Activated CD4-positive, CD25-positive, alpha-beta regulatory T cell treated with anti-CD3 and anti-CD28 coated beads, Interleukin-2, amount 50 U/mL, for 16 hours (primary cell): Measurements from ENCODE around the gene HIPK2.
"Not testable (repeated sequence)": the region's sequence is repeated elsewhere in the genome, so short reads cannot be mapped to it uniquely, and the experiment has no call there.

ENCODE experiments used
- DNase-seq: peaks from one replicate; pipeline ENCODE4 v3.0.0-alpha.2; 2020; ENCODE audit warnings: low read depth, low spot score

HIPK2 gene

DNA sequence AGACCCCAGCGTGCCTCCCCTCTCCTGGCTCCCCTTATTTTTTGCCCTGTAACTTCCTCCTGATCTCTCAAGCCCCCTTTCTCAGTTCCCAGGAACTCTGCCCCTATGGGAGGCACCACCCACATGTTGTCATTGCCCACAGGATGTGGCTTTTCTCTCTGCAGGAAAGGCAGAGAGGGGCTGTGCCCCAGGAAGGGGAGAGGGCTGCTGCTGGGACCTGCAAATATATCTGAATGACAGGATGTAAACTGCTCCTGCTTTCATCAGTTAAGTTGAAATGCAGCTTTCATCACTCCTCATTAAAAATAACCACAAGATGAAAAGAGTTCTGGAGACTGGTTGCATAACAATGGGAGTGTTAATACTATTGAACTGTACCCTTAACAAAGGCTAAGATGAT, 151.0 kb downstream of the HIPK2 start:
- no peak for DNase-seq

DNA sequence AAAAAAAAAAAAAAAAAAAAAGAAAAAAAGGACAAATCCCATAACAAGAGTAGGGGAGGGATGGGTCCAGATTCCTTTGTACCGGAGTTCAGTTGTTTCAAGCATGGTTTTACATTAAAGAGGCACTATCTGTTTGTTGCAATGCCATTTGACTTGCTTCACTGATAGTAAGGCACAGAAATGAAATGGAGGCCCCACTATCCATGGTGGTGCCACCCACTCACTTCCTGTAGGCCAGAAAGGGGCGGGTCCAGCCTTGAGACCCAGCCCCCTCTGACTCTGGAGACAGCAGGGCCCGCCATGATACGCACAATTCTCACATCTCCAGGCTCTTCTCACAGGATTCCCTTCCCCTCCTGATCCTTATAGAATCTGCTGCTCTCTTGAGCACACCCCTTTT, 154.3 kb downstream of the HIPK2 start:
- no peak for DNase-seq

DNA sequence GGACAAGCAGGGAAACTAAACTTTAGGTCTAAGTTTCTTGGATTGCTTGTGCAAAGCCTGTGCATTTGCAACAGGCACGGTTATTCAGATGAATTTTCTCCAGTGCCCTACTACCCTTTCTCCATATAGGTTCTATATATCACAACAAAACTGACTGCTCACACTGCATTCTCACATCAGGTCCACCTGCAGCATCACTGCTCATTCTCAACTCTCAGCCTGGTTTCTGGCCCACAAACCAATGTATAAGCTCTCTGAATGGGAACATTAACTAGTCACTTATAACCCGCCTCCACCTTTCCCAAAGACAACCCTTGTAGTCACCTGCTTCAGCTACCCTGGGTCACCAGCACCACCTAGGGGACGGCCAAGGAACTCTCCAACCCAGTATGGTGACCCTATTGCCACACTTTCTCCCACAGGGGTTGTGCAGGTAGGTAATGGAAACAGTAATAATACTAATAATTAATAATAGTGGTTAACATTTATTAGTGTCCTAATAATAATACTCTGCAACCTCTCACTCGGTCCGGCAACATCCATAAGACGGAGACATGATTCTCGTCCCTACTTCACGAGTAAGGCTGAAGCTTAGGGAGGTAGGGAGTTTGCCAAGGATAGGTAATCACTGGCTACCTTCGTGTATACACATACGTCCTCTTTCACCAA, 157.0 kb downstream of the HIPK2 start:
- DNase-seq: peak; percentile 15

DNA sequence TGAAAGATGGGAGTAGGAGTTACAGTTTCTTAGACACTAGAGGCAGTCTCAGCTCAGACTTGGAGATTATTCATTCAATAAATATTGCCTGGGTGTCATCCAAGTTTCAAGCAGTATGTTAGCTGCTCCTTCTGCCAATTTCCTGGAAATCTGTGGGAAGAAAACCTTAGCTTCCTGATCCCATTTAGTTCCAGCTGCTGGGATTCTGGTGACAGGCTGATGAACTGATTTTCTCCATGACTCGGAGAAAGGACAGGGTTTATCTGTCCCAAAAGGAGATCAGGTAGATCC, 158.5 kb downstream of the HIPK2 start:
- DNase-seq: no peak

DNA sequence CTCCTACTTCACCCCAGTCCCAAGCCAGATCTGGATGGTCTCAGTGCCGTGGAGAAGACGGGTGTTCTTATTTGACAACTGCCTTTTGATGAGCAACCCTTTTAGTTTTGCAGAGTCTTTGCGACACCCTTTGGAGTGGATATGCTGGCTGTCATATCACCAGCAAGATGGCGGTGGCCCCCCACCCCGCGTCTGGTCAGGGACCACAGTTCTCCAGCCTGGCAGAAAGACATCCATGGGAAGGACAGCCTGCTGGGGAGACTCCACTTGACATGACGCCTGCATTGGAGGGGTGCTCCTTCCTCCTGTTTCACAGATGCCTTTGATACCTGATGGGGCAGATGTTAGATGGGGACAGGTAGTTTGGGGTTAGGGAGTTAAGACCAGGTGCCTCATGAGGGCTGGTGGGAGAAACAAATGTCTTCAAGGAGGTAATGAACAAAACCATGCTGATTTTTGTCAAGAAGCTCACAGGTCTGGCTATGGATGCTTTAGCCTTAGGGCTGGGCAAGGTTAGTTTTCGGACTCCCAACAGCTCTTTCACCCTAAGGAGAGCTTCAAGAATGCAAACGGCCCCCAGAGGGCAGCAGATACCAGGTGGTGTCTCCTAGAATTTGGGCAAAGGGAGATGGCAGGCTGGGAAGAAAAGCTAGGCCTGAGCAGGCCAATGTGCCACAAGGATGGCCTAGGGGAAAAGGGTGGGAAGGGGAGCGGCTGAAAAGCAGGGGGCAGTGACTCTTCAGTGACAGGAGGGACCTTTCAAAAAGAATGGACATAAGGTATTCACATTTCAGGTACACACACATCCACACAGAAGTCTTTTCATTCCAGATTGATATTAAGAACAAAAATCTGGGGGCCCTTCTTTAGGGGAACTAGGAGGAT, 159.1 kb downstream of the HIPK2 start:
- no peak for DNase-seq

DNA sequence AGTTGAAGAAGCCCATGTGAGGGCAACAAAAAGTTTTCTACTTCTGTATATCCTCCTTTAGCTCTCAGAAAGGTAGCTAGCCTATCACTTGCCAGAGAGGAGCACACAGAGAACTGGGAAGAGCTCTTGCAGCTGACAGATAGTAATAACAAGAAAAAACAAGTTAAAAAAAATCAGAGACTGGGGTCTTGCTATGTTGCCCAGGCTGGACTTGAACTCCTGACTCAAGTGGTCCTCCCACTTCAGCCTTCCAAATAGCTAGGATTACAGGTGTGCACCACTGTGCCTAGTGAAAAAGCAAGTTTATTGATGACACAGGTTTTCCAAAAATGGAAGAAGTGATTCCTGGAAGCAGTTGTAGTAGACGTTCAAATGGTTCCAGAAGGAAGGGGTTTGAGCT, 160.7 kb downstream of the HIPK2 start:
- DNase-seq: no peak

DNA sequence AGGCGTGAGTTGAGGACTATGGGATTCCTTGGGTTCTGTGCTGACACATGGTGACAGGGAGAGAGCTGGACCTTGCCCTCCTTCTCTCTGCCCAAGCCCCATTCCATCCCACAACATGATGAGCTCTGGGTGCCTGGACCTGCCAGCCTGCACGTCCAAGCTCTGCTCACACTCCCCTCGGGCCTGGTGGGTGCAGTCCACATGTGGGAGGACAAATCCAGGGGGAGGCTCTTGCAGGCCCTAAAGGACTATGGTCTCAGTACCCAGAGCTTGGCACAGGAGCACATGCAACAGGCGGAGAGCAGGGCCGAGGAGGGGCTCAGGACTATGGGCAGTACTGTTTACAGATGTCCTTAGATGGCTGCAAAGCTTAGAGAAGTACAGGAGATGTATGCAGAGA, 162.9 kb downstream of the HIPK2 start:
- DNase-seq: no peak

DNA sequence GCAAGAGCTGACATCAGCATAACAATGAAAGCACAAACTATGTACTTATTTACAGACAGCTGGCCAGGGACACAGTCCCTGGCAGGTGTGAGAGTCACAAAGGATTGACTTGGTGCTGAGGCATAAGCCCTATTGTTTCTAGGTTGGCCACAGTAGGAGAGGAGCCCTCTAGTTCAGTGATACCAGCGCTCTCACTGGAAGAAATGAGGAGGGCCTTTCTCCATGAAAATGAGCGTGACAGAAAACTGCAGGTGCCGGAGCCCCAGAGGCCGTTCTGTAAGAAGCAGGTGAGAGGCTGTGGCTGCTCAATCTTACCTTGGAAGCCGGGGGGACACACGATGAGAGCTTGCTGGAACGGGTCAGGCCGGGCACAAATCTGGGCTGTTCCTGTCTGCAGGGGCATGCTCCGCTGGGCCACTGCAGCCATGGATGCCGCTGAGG, 163.8 kb downstream of the HIPK2 start:
- no peak for DNase-seq

DNA sequence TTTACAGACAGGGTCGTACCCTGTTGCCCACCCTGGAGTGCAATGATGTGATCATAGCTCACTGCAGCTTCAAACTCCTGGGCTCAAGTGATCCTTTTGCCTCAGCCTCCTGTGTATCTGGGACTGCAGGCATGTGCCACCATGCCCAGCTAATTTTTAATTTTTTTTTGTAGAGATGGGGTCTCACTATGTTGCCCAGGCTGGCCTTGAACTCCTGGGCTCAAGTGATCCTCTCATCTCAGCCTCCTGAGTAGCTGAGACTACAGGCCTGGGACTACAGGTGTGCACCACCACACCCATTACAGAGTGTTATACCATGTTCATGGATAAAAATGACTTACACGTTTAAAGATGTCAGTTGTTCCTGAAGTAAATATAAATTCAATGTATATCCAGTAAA, 166.2 kb downstream of the HIPK2 start:
- not testable (repeated sequence) for DNase-seq

DNA sequence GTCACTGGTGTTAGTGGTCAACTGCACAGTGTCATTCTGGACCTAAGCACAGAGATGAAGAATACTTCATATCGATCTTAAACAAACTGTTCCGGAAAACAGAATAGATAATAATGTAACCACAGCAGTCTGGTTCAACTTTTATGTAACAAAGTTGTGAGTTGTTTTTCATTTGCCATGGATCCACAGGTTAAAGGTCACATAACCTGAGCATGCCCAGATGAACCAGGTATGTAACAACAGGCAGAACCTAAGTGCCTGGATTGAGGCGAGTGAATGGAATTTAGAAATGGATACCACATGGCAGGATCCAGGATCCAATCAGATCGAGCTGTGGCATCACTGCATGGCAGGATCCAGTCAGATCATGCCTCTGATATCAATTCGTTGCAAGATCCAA, 167.2 kb downstream of the HIPK2 start:
- DNase-seq: no peak

DNA sequence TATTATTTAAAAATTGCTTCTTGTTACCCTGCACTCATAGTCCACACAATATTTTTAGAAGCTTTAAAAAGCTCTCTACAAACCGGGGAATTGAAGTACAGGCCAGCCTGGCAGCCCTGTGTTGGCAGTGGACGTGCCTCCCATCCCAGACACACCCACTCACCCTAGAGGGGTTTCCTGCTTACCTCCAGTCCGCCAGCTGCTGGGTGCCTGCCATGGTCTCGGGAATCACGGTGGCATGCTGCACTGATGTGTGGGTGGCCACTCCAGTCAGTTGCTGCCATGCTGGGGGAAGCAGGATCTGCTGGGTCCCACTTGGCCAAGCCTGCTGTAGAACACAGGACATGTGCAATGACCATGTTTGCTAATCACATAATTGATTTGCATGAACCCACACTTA, 173.9 kb downstream of the HIPK2 start:
- DNase-seq: no peak

DNA sequence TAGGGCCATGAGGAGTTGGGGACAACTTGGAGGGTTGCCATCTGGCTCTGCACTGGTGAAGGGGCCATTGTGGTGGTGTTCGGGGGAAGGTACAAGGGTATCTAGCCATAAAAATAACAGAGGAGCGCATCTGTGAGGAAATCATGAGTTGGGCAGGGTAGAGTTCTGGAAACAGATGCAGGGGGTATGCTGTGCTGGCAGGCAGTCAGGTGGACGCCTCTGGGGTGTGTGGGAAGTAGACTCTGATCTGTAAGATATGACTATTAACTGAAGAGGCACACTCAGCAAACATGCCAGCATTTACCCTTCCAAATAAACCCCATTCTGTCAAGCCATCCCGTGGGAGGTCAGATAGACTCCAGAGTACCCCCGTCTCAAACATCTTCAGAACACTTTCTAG, 174.5 kb downstream of the HIPK2 start:
- DNase-seq: no peak

DNA sequence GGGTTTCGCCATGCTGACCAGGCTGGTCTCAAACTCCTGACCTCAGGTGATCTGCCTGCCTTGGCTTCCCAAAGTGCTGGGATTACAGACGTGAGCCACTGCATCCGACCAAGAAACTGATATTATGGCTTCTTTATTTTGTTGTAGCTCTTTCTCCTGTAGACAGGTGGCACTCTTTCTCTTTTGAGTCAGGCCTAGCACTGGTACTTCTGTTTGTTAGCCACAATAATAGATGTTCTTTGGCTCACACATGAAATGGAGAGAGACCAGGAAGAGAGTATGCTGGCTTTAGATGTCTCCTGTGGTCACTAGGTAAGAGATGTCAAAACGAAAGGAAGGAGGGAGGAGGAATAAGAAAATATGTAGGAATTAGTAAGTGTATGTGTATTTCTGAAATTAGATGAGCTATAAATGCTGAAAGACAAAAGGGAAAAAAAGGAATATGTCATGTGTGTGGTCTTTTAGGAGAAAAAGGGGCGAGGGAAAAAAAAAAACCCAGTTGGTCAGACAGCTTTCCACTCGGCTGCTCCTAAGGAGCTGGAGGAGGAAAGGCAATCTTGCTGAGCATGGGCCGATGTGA, 175.6 kb downstream of the HIPK2 start:
- DNase-seq: no peak

DNA sequence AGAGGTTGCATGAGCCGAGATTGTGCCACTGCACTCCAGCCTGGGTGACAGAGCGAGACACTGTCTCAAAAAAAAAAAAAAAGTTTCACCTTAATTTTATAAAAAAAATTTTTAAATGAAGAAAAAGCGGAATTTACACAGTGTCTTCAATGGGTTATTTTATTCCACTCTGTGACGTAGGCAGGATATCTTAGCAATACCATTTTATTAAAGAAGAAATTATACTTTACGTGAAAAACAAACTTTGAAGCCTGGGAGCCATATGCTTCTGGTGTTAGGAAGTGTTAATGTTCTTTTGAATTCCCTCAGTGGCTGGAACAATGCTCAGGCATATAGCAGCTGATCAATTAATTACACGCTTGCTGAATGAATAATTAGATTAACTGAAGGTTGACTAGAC, 176.6 kb downstream of the HIPK2 start:
- no peak for DNase-seq

DNA sequence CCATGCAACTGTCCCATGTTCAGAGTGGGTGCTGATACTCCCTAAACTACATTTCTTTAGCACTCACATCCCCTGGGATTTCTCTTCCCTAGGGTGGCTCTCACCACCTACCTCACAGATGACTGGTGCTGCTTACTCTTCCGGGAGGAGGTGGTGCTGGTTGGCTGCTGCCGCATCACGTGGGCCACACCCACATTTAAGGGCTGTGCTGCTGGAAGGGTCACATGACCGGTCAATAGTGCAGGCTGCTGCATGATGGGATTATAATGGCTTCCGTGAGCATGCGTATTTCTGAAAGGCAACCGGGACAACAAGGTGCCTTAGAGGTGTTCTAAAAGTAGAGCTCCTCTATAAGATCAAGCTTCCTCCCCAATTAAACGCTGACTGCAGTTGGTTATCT, 177.5 kb downstream of the HIPK2 start:
- DNase-seq: no peak

DNA sequence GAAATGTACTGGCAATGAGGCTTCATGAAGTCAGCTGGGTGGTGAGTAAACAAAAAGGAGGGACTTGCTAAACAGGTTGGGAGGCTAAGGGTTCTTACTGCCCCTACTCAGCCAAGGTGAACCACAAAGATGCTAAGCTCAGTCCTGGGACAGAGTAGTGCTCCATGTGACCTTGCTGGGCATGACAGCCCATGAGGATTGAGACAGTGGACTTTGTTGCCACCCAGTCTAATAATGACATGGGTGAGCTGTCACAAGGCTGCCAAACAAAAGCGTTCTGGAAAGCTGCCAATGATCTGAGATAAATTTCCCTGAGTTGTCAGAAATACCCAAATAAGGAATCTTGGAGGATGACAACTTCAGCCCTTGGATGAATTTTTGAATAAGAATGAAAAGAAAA, 179.2 kb downstream of the HIPK2 start:
- DNase-seq: no peak

DNA sequence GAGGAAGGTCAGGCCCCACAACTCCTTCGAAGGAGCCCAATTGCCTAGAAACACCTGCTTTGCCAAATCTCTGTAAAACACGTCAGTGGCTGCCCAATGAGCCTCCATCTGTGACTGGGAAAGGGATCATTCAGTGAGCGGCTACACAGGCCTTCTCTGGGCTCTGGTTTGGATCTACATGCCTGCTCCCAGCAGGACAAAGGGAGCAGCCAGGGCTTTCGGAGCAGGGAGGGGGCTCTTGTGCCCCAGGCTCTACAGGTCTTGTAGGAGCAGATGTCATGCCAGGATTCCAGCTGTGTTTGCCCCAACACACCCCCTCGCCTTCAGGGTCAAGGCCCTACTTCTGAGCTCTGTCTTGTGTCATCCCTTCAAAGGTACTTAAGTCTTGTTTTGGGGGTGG, 180.8 kb downstream of the HIPK2 start:
- DNase-seq: no peak

DNA sequence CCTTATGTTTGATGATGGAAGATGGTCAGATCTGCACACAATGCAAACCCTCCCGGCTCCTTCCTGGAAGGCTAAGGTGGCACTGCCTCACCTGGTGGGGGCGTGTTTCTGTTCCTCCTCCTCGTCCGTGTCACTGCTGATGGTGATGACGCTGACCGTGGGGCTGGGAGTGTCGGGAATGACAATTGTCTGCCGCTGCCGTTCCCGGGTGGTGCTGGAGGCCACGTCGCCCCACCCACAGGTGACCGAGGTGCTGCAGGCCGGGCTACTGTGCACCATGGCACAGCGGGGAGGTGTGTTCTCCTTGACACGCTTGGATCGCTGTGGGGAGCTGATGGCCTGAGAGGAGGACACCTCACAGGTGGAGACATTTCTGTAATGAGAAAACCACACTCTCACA, 181.2 kb downstream of the HIPK2 start:
- no peak for DNase-seq

DNA sequence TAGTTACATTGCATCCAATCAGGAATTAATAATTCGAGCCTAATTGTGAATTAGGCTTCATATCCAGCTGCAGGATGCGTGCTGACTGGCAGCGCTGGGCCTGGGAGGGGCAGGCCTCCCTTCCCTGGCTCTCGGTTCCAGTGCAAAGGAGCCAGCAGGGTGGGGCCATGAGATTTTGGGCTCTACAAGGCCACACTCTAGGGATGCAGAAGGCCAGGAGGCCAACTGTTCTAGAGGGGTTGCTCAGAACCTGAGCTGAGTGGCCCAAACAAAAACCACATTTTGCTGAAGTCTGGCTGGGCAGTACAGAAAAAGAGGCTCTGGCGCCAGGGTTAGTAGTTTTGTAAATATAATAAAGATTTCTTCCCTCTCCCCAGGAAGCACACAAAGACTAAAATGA, 182.0 kb downstream of the HIPK2 start:
- no peak for DNase-seq

DNA sequence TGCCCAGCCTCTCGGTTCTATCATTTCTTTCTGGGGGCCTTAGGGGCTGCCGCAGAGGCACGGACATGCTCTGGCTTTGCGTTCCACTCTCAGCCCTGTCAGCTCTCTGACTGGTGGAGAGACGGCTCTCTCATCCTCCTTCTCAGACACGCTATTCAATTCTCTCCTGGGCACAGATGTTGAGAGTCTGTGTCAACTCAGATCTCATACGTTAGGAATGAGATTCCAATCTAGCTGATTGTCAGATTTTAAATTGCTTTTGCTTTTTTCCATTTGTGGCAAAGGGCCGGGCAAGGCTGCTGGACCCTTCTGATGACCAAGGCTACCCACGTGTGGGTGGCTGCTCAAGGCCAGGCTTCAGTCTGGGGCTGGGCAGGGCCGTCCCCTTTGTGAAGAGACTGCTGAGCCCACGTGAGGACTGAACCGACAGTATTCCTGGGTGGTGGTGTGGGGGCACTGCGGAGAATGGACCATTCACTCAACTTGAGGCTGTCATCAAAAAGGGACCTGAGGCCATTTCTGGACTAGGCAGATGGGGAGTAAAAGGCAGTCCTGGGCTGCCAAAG, 182.8 kb downstream of the HIPK2 start:
- DNase-seq: no peak

DNA sequence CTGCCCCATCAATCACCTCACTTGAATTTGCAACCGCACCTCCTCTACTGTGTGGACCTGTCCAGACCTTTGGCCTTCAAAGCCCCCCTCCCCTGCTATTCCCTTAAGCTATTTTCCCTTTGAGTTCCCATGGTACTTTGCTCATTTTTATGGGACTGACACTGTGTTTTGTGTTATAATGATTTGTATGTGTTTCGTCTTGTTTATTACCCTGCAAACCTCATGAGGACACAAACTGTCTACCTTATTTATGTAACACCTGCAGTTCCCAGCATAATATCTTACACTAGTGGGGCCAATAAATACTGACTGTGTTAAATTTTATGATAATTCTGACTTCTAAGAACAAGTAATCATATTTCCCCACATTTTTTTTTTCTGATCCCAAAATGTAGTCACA, 183.7 kb downstream of the HIPK2 start:
- DNase-seq: no peak

DNA sequence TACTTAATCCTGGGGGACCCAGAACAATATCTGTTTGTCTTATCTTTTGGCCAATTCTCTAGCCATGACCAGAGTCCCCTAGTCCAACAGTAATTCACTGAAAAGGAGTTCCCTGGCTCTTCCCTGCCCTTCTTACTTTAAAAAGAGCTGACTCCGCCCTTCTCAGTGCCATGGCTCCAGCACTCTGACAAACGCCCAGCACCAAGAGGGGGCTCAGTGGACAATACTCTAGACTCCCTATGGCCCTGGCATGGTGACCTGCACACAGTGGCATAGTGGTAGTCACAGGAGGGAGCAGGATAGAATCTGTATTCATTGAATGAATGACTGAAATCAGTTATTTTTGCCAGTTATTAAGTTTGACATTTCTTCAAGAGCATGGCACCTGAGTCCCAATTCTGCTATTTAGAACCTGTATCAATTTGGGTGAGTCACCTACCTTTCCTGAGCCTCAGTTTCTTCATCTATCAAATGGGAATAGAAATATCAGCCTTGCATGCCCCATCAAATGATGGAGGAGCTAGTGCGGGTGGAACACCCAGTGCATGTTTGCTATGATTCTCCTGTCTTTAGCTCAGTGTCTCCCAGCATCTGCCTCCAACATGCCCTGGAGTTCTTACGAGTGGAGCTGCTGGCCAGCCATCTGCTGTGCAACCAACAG, 184.9 kb downstream of the HIPK2 start:
- DNase-seq: no peak
